DND-41 (cell line): ENCODE data around the gene NAA35.

ENCODE experiments used
- CTCF ChIP-seq: IDR thresholded peaks from 2 replicates; pipeline ENCODE4 v1.5.1; 2012; ENCODE audit warnings: borderline replicate concordance, low read length, moderate library complexity, mild to moderate bottlenecking; ENCODE audit not compliant: poor library complexity, severe bottlenecking; ENCODE audit errors: extremely low read depth
- EZH2 ChIP-seq: IDR thresholded peaks from 3 replicates; pipeline ENCODE4 v1.6.1; 2012; ENCODE audit warnings: borderline replicate concordance, low read depth, mild to moderate bottlenecking, moderate library complexity, low read length, inconsistent platforms; ENCODE audit not compliant: severe bottlenecking

DNA sequence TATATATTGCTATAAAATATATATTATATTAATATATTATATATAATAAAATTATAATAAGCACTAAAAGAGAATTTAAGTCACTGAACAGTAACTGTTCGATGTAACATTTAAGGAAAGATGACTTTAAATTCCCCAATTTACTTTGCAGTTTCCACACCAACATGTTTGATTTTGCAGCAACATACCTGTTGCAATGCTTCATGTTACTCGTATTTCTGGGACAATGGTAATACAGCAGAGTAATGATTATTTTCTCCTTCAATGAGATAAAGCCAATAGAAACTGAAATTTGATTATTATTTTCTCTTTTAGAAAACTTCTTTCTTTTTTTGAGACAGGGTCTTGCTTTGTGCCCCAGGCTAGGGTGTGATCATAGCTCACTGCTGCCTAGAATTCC, 9.5 kb upstream of the NAA35 start:
- TF ChIP-seq CTCF (no peak), EZH2 (no peak)
